MM.1S (cell line): ENCODE results near the gene RAD21L1.

Source experiments
- DNase-seq: peaks from one replicate; pipeline ENCODE4 v3.0.0-alpha.2; 2015
- H2AFZ ChIP-seq: fragments of 300-600 bp; sonication (generic); 2 replicates; pipeline ENCODE4 v1.6.0; 2016; ENCODE audit warnings: antibody characterized with exemption, low read length
- H3F3A ChIP-seq: fragments of 300-600 bp; sonication (generic); 2 replicates; pipeline ENCODE4 v1.6.1; 2016; ENCODE audit warnings: mild to moderate bottlenecking, antibody characterized with exemption, low read length, moderate library complexity, mixed read lengths; ENCODE audit not compliant: insufficient read depth
- H3K27ac ChIP-seq: fragments of 300-600 bp; sonication (generic); 2 replicates; pipeline ENCODE4 v1.5.1; 2016; ENCODE audit warnings: mild to moderate bottlenecking, low read length
- H3K27me3 ChIP-seq: fragments of 300-600 bp; sonication (generic); replicated peaks from 2 replicates; pipeline ENCODE4 v1.6.0; 2016; ENCODE audit warnings: low read length; ENCODE audit not compliant: insufficient read depth
- H3K36me3 ChIP-seq: fragments of 300-600 bp; sonication (generic); replicated peaks from 2 replicates; pipeline ENCODE4 v1.6.1; 2016; ENCODE audit warnings: mild to moderate bottlenecking, low read length, mixed read lengths; ENCODE audit not compliant: insufficient read depth
- H3K4me1 ChIP-seq: fragments of 300-600 bp; sonication (generic); 2 replicates; pipeline ENCODE4 v1.6.1; 2016; ENCODE audit warnings: low read length, mixed read lengths
- H3K4me2 ChIP-seq: fragments of 300-600 bp; sonication (generic); 2 replicates; pipeline ENCODE4 v1.6.0; 2016; ENCODE audit warnings: low read depth, low read length
- H3K4me3 ChIP-seq: fragments of 300-600 bp; sonication (generic); 2 replicates; pipeline ENCODE4 v1.5.1; 2016; ENCODE audit warnings: low read length, mixed read lengths
- H3K79me2 ChIP-seq: fragments of 300-600 bp; sonication (generic); 2 replicates; pipeline ENCODE4 v1.6.1; 2016; ENCODE audit warnings: mixed run types, low read length, mixed read lengths
- H3K9ac ChIP-seq: fragments of 300-600 bp; sonication (generic); 2 replicates; pipeline ENCODE4 v1.6.1; 2016; ENCODE audit warnings: low read length, mixed read lengths
- H3K9me2 ChIP-seq: fragments of 300-600 bp; sonication (generic); replicated peaks from 2 replicates; pipeline ENCODE4 v1.6.1; 2016; ENCODE audit warnings: mild to moderate bottlenecking, low read length, mixed read lengths; ENCODE audit not compliant: insufficient read depth
- H3K9me3 ChIP-seq: fragments of 300-600 bp; sonication (generic); replicated peaks from 2 replicates; pipeline ENCODE4 v1.6.1; 2016; ENCODE audit warnings: mild to moderate bottlenecking, low read length, mixed read lengths; ENCODE audit not compliant: insufficient read depth
- H4K20me1 ChIP-seq: fragments of 300-600 bp; sonication (generic); 2 replicates; pipeline ENCODE4 v1.6.1; 2016; ENCODE audit warnings: mild to moderate bottlenecking, low read length, moderate library complexity, mixed read lengths; ENCODE audit not compliant: insufficient read depth
- EZH2 ChIP-seq: fragments of 300-600 bp; sonication (generic); optimal IDR thresholded peaks from 2 replicates; pipeline ENCODE3; 2017; ENCODE audit warnings: low read depth, mild to moderate bottlenecking, antibody characterized with exemption, low read length, mixed read lengths
- EZH2phosphoT487 ChIP-seq: fragments of 300-600 bp; sonication (generic); IDR thresholded peaks from 2 replicates; pipeline ENCODE4 v1.6.1; 2018; ENCODE audit warnings: antibody characterized with exemption, low read length
- TF ChIP-seq, protein P1 (sequence below): fragments of 300-600 bp; sonication (generic); IDR thresholded peaks from 2 replicates; pipeline ENCODE4 v1.5.1; 2016; ENCODE audit warnings: antibody characterized with exemption, low read length, mixed read lengths

Gene RAD21L1

DNA sequence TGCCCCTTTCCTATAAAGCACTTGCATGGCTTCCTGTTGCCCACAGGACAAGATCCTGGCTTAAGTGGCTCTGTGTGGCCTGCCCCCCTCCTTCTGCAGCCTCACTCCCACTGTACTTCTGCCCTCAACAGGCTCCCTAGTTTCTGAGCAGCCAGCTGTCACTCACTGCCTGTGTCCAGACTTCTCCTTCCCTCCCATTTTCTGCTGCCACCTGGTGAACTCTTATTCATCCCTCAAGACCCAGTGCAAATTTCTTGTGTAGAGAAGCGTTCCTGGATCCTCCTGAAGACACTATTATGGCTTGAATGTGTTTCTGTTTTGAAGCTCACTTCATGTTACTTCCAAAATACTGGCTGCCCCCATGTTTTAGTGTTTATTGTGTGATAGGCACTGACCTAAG is 66.8 kb downstream of the RAD21L1 start:
- Histone ChIP-seq H3K4me1 (peaks cover 4% of the 10 kb centered on the region), H2AFZ (no peak overlapping the region), H3K9ac (no peak overlapping the region), H3K27ac (no peak overlapping the region), H3K9me2 (no peaks in the 10 kb centered on the region), H3K4me3 (no peak overlapping the region), H3F3A (no peaks in the 10 kb centered on the region), H3K79me2 (no peaks in the 10 kb centered on the region), H3K36me3 (no peaks in the 10 kb centered on the region), H3K9me3 (no peaks in the 10 kb centered on the region), H3K27me3 (no peaks in the 10 kb centered on the region), H3K4me2 (no peak overlapping the region), H4K20me1 (no peaks in the 10 kb centered on the region)
- no peak for DNase-seq
- no peak for TF ChIP-seq EZH2
- TF ChIP-seq EZH2phosphoT487, result no peak
- TF ChIP-seq, protein P1, sequence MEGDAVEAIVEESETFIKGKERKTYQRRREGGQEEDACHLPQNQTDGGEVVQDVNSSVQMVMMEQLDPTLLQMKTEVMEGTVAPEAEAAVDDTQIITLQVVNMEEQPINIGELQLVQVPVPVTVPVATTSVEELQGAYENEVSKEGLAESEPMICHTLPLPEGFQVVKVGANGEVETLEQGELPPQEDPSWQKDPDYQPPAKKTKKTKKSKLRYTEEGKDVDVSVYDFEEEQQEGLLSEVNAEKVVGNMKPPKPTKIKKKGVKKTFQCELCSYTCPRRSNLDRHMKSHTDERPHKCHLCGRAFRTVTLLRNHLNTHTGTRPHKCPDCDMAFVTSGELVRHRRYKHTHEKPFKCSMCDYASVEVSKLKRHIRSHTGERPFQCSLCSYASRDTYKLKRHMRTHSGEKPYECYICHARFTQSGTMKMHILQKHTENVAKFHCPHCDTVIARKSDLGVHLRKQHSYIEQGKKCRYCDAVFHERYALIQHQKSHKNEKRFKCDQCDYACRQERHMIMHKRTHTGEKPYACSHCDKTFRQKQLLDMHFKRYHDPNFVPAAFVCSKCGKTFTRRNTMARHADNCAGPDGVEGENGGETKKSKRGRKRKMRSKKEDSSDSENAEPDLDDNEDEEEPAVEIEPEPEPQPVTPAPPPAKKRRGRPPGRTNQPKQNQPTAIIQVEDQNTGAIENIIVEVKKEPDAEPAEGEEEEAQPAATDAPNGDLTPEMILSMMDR, result no peak

GRCh38 chr20:1293641-1294379 is 68.0 kb downstream of the RAD21L1 start:
- Histone ChIP-seq H3K4me1 (no peaks in the 10 kb centered on the region), H3K4me2 (no peak overlapping the region), H4K20me1 (no peaks in the 10 kb centered on the region), H3K9me2 (no peaks in the 10 kb centered on the region), H3K4me3 (no peak overlapping the region), H3K27me3 (no peaks in the 10 kb centered on the region), H3F3A (no peaks in the 10 kb centered on the region), H2AFZ (no peak overlapping the region), H3K79me2 (no peaks in the 10 kb centered on the region), H3K36me3 (no peaks in the 10 kb centered on the region), H3K27ac (no peak overlapping the region), H3K9ac (no peak overlapping the region), H3K9me3 (no peaks in the 10 kb centered on the region)
- DNase-seq, result no peak
- TF ChIP-seq, protein P1, result no peak
- TF ChIP-seq EZH2phosphoT487, result no peak
- TF ChIP-seq EZH2, result no peak

DNA sequence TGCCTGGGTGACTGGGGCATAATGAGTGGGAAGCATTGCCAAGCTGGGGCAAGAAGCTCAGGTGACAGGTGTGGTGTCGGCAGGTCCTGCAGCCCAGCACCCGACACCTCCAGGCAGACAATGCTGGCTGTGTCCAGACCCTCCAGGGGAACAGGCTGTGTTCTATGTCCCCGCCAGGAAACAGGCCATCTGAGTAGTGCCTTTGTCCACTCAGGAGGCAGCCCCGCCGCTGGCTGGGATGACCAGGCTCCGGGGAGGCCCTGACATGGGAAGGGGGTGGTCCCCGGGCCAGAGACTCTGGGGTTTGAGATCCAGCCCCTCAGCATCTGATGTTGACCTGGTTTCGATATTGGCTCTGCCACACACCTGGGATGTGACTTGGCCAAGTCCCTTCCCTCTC is 68.7 kb downstream of the RAD21L1 start:
- TF ChIP-seq EZH2phosphoT487 (no peak), EZH2 (no peak)
- TF ChIP-seq, protein P1, result no peak
- no peak for DNase-seq
- Histone ChIP-seq H3K9me2 (no peaks in the 10 kb centered on the region), H3K27ac (no peak overlapping the region), H3K36me3 (no peaks in the 10 kb centered on the region), H3K79me2 (no peaks in the 10 kb centered on the region), H2AFZ (no peak overlapping the region), H3K4me3 (no peak overlapping the region), H3K27me3 (no peaks in the 10 kb centered on the region), H3K9me3 (no peaks in the 10 kb centered on the region), H3K4me2 (no peak overlapping the region), H4K20me1 (no peaks in the 10 kb centered on the region), H3K9ac (no peak overlapping the region), H3F3A (no peaks in the 10 kb centered on the region), H3K4me1 (no peaks in the 10 kb centered on the region)
